ENCODE data around the gene MEI1. TPM values are rescaled to one million over a fixed set of nuclear protein-coding genes. Genes with fewer than 3 reads are reported as not detected.

The MEI1 gene
- total and polyA plus RNA-seq, 9 of the 15 experiments (the other 6 are each of a cell fraction or from before 2014, with no cell fraction given) = 0.08 to 0.68 (median 0.18) TPM; not detected in 2

- TF ChIP-seq ATF2 (CRISPR knock-in tag; IDR thresholded peaks at IDR 0.05) = no peak
- TF ChIP-seq PURB (CRISPR knock-in tag; IDR thresholded peaks at IDR 0.05; ENCODE audit: low read depth) = no peak
- TF ChIP-seq, protein P1, sequence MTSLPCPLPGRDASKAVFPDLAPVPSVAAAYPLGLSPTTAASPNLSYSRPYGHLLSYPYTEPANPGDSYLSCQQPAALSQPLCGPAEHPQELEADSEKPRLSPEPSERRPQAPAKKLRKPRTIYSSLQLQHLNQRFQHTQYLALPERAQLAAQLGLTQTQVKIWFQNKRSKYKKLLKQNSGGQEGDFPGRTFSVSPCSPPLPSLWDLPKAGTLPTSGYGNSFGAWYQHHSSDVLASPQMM (CRISPR knock-in tag; IDR thresholded peaks at IDR 0.05) = no peak
- no peak for TF ChIP-seq GTF2F1 (IDR thresholded peaks at IDR 0.05; ENCODE audit: low read depth, low read length)
- no peak for TF ChIP-seq ZNF592 (IDR thresholded peaks at IDR 0.05)
- TF ChIP-seq SMARCC2 (IDR thresholded peaks at IDR 0.05; ENCODE audit: low read depth) = no peak
Measured at GRCh38 chr22:41823797-41824196, 124.5 kb downstream of the MEI1 start (continued).

Measured in K562 (cell line).